ENCODE data around the gene CIROP.

Gene CIROP

DNA sequence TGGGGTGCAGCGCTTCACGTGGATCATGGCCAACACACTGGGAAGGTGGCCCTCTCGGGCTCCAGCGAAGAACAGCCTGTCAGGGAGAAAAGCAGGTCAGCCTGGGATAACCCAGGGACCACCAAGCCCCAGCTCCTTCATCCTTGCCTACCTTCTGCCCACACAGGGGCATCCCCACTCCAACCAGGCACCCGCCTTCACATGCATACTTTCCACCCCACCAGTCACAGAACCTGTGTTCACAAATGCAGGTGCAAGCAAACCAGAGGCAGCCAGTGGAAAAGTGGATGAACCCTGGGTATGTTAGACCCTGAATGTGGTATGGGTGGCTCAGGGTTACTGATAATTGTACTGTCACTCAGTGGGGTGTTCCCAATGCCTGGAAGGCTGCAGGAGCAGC is 26.7 kb upstream of the CIROP start:
- DNase-seq (ENCODE audit: low spot score) = no peak

DNA sequence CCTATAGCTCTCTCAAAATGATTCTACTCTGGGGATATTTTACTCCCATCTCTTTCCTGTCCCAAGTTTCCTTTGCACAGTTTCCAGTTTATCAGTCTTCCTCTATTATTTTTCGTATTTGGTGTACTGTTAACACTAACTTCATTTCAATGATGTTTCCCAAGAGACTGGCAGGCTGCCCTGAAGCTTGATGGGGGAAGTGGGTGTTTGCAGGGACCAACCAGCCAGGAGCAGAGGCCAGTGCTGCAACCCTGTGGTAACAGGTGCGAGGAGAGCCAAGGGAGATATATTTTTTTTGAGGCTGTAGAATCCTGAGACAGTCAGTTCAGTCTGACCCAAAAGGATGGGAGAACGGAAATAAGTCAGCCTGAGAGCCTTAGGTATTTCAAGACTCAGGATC is 26.1 kb upstream of the CIROP start:
- no peak for DNase-seq (ENCODE audit: low spot score)

DNA sequence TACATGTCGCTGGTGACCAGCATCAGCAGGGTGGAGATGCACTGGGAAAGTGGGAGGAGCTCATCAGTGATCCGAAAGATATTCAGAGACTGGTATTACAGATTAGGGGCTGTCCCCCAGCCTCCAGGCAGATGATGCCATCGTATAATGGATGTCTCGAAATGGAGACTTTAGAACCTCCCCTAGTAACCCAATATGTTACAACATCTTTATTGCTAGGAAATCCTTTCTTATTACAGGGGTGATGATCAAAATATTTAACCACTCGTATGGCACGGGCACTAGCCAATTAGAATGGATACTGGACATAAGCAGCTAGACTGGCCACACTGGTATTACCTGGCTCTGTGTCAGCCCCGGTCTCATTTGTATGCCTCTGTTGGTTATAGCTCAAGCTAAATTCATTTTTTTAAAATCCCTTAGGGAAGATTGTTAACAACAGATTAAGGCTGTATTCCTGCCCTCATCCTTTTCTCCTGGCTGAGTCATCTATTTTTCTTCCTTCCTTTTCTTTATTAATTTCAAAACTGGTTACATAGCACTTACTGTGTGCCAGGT is 25.0 kb upstream of the CIROP start:
- DNase-seq (ENCODE audit: low spot score) = no peak

DNA sequence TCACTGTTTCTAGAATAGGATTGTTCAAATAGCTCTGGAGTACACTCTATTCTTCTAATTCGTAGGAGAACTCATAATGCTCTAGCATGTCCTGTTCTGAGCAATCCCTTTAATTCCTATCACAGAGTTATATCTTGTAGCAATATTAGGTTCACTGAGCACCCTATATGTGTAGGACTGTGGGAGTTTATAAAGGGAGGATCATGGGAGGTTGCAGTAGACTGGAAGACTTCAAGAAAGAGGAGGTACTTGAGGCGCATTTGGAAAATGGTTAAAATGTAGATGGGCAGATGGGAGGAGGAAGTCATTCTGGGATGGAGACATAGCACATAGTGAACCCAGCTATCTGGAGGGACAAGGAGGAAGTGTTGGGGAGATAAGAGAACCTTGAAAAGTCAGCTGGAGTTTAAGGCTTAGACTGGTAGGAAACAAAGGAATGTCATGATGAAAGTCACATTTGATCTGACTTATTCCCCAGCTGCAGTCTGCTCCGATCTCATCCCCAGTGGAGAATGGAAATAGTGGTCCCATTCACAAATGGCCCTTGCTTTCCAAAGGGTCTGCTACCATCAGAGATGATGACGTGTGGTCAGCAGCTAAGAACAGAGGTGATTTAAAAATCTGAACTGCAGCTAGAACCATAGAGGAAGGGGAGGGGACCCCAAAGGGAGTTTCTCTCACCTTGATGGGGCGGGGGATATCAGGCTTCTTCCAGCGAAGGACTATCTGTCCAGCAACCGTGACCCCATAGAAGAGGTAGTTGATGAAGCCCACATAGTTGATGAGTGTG is 24.4 kb upstream of the CIROP start:
- DNase-seq (ENCODE audit: low spot score) = no peak

DNA sequence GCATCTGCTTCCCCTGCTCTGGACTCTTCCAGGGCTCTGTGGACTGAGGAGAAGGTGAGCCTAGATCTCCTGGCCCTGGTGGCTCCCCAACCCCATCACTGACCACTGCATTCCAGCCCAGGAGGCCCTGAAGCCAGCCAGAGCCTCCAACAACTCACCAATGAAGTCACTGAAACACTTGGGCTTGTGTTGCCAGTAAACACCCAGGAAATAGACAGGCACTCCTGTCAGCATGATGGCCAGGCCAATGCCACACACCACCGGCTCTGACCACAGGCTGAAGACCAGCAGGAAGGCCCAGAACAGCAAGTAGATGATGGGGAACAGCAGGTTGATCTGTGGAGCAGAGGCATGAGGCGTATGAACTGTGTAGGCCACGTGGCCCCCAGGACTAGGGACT is 23.1 kb upstream of the CIROP start:
- DNase-seq (ENCODE audit: low spot score) = no peak

DNA sequence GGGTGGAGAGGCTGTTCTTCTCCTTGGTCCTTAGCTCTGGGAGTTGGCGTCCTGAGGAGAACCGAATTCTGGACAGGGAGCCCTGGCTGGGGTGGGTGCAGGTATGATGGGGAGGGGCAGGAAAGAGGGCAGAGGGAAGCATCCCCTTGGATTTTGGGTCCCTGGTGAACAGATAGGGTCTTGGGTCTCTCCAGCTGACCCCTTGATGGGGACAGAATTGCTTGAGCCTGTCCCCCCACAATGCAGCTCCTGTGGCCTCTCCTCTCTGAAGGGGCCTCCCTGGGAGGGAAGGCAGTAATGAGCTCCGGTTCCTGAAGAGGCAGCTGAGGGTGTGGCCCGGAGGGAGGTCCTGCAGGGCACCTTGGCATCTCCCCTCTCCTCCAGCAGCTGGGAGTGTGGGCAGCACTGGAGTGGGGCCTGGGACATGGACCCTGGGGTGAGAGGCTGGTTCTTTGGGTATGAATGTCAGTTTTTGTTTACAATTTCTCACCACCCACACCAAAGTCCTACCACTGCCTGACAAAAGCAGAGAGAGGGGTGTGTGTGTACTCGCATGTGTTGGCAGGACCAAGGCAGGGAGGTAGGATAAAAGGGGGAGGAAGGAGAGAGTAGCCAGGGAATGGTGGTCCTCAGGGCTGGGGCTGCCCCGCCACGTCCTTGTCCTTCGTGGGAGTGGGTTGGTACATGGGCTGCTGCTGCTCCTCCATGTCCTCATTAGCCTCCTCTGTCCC is 21.9 kb upstream of the CIROP start:
- no peak for DNase-seq (ENCODE audit: low spot score)

DNA sequence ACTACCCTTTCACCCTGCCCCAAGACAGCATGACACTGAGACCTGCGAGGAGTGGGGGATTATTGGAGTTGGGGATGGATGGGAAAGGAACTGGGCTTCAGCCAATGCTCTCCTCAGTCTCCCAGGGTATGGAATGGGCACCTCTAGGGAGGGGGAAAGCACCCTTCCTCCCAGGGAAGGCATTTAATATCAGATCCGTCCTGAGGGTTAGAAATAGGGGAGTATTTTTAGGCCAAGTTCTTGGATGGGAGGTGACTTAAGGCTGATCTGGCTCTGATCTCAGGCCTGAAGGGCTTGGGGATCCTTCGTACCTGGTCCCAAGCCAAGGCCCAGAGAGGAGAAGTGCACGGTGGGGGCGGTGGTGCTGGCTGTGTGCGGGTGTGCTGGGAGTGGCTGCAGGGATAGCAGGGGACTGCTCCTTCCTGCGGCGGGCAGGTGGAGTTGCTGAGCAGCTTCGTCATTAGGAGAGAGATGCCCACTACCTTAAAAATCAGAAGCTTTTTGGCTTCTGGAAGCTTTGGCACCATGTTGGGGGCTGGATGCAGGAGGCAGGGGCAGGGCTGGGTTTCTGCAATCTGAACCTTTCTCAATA is 21.2 kb upstream of the CIROP start:
- no peak for DNase-seq (ENCODE audit: low spot score)

DNA sequence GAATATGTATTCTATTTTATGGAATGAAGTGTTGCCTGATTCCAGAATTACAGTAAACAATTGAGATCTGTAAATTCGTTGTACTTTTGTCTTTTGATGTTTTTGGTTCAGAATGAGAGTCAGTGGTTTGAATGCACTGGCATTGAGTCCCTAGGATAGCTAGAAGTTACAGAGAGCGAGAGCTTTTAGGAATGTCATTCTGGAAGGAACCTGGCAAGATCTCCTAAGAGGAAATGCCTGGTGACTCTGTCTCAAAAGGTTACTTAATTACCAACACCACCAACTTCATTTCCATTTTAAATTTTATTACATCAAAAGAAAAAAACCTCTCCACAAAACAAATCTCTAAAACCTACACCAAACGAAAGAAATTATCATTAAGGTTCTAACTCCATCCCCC is 20.2 kb upstream of the CIROP start:
- DNase-seq (ENCODE audit: low spot score) = no peak

DNA sequence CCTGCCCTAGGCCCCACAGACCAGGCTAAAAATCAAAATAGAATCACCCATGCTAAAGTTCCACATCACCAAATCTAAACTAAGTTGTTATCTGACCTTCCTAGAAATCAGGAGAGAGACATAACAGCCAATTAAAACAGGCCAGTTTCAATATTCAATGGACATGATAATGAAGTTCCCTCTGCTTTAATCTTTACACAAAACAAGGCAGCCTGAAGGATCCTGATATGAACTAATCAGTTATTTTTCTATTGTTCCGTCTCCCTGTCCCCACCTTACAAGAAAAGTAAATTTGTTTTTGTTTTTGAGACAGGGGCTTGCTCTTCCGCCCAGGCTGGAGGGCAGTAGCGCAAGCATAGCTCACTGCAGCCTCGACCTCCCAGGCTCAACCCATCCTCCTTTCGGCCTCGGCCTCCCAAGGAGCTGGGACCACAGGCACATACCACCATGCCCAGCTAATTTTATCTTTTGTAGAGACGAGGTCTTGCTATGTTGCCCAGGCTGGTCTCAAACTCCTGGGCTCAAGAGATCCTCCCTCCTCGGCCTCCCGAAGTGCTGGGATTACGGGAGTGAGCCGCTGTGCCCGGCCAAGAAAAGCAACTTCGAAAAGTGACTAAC is 19.7 kb upstream of the CIROP start:
- no peak for DNase-seq (ENCODE audit: low spot score)

DNA sequence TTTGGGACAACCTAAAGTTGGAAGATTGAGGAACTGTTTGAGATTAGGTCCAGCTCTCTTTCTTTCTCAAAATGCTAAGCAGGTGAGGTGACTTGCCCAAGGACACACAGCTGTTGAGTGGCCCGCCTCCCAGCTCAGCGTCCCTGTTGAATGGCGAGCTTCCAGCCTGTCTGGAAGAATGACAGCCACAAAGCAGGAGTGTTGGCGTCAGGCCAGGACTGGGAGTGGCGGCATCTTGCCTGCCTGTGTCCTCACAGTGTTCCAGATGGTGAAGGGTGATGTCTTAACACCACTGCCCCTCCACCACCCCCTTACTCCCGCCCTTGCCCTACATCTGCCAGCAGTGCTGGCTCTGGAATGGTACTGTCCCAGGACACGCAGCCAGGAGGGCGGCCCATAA is 18.6 kb upstream of the CIROP start:
- DNase-seq (ENCODE audit: low spot score) = no peak

DNA sequence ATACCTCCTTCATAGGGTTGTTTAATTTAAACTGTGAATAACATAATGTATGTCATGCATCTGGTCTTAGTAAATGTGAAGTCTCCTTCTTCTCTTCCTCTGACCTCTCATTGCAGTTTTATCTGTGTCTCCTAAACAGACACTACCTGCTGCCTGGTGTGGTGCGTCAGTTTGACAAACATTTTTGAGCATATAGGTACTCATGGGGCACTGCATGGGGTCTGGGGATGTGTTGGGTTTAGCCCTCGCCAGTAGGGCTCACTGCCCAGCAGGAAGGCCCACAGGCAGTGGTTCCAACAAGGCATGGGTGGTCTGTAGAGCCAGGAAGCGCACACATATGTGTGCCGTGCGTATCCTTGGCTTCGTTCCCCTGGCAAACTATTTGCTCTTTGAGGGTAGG is 17.3 kb upstream of the CIROP start:
- no peak for DNase-seq (ENCODE audit: low spot score)

DNA sequence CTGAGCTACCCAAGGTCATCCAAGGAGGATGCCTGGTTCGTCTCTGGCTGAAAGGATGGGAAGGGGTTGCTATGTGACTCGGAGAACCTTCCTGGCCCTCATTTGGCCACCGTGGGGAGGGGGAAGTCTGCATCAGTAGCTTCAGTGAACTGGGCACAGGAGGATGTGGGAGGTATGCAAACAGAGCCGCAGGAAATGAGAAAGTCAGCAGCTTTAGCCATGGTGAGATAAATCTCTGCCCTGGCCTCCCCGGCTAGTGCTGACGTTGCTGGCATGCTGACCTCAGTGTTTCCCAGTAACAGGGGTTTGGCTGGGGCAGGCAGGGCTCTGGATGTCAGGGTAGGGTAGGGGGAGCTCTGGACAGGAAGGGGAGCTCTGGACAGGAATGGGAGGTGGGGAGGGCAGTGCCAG is 16.6 kb upstream of the CIROP start:
- no peak for DNase-seq (ENCODE audit: low spot score)

DNA sequence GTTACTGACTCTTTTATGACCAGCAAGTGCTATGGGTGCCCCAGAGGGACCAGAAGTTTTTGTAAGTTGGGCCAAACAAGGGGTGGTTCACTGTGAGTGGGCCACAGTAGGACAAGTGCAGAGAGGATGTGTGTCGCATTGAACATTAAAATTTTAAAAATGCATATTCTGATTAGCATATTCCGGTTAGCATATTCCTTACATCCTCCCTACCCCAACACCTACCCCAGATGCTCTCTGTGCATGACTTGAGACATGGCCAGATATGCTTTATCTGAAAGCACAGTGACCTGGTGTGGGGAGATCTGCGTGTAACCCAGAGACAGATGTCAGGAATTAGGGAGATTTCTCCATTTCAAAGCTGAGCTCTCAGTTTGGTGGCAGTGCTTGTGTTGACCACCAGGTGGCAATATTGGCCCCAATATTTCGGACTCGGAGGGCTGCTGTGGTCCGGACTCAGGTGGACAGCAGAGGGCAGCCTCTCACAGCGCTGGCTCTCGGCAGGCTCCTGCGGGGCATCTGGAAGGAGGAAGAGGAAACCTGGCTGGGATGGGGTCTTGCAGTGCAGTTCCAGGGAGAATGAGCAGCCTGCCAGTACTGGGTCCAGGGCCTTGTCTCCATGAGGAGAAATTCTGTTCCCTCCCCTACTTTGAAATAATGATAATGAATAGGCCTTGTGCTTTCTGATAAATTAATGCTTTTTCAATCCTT is 15.9 kb upstream of the CIROP start:
- peak; percentile 89 for DNase-seq (ENCODE audit: low spot score)

DNA sequence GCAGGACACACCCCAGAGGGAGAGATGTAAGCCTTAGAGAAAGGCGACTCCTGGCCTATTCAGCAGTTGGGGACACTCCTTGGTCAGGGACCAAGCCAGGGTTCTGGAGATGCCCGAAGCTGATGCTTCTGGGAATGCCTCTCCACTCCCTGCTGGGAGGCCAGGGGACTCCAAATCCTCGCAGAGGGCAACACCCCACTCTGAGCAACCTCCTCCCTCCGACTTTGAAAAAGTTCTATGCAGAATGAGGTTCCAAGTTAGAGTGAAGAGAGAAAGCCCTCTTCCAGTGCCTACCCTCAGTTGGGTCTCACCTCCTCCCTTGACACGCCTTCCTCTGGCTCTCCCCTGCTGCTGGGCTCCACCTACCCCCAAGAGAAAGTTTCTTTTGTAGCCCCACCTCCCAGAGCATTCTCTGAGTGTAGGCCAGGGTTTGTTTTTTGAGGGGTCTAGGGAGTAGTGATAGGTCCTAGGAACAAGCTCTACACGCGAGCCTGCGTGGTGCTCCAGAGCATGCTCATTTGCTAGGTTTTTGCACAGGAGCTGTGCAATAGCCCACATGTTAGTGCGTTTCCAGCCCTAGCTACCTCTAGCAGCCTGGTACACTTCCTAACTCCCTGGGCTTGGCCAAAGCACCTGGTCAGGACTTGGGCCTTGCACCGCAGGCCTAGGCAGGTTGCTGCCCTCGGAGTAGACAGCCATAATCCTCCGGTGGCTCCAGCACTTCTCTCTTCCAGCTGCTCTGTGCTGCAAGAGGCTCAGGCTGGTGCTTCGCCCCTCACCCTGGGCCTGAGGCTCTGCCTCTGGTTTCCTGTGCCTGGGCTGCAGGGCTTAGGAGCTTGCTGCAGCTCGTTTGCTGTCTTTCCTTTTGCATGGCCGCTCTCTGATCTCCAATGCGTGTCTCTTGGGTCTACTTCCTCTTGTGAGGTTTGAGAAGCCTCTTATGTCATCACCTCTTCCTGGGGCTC is 14.9 kb upstream of the CIROP start:
- DNase-seq (ENCODE audit: low spot score) = no peak

DNA sequence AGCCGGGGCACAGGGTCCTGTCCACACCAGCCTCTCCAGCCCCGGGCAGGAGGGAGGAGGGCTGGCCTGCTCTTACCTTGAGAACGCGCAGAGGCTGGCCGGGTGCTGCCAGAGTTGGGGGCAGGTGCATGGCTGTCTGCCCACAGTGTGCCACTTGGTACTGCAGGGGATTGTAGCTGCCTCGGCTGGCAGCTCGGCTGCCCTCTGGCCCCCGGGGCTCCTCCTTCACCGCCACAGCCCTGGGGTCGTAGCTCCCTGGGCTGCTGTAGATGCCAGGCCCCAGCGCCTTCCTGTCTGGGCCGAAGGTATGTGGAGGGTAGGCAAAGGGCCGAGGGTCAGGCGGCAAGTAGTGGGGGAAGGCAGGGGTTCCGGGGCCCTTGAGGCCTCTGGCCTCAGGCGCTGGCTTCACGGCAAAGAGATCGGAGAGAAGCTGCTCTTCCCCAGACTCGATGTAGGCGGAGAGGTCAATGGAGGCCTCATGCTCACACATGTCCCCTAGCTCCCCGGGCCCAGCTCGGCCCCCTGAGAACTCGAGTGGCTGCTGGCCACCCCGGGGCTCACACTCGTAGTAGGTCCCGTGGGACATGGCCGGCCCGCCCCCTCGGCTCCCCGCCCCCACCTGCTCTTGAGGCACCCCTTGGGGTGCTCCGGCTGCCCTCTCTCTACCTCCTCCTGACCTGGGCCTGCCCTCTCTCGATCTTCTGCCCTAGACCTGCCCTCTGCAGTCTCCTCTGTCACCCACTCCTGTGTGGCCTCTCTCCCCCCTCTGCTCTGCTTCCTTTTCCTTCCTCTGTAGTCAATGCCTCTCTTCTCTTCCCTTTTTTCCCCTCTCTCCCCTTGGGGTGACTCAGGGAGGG is 13.9 kb upstream of the CIROP start, which contains the start of gene CEBPE:
Gene CEBPE, minus strand, starts transcription at position 750 of the 857 bp plus-strand sequence. Its CDS starts 164 bp downstream, at position 586.
- DNase-seq (ENCODE audit: low spot score) = no peak

DNA sequence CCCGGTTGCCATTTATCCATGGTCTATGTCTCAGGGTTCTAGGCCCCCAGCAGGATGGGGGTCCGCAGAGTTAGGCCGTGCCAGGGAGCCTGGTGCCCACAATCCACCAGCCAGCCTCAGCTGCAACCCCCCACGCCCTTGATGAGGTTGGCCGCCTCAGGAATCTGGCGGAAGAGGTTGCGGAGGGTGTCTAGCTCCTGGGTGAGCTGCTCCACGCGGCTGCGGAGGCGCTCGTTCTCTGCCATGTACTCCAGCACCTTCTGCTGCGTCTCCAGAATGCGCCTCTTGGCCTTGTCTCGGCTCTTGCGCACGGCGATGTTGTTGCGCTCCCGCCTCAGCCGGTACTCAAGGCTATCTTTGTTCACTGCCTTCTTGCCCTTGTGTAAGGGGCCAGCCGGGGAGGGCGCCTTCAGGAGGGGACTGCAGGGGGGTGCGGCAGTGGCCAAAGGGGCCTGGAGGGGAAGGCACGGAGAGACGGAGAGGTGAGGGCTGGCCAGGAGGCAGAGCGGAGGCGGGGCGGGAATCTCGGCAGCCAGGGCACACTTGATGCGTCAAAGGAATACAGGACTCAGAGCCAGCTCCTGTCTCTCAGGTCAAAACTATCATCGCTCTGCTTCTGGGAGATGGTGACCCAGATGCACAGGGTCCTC is 12.7 kb upstream of the CIROP start:
- no peak for DNase-seq (ENCODE audit: low spot score)

DNA sequence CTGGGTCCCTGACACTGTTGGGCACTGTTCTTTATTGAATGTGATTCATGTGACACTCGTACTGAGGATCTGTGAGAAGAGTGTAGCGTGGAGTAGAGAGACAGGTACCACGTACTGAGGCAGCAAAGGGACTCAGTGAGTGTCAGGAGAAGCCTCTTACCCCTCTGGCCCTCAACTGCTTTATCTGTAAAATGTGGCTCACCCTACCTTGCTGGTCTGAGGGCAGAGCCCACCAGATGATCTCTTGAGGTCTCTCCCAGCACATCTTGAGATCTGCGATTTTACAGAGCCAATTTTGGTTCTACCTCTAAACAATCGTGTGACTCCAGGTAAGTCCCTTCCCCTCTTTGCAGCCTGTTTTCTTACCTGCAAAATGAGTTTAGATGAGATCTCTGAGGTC is 11.1 kb upstream of the CIROP start:
- no peak for DNase-seq (ENCODE audit: low spot score)

DNA sequence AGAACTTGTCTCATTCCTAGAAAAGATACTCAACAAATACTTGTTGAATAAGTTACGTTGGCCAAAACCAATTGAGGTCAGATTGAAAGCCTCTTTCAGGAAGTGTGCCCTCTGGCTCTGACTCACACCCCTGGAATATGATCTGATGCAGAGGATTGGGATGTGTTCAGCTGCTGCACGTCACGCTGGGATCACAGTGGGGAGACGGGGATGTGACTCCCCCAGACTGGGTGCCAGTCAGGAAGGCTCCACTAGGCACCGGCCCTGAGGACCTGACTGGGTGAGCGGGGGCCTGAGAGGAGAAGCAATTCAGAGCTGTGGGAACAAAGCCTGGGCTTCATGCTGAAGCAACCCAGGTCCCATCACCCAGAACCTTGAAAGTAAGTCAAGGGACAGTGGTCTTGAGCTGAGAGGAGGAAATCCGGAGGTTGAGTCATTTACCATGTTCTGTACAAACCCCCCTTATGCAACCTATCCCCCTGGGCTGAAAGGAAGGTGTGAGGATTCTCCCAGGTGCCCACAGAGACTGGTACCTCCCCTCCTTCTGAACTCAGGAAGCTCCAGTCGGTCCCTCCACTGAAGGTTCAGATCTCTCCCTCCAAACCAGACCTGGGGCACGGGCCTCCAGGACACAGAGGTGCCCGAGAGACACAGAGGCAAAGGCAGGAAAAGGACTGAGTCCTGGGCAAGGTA is 10.4 kb upstream of the CIROP start:
- no peak for DNase-seq (ENCODE audit: low spot score)

DNA sequence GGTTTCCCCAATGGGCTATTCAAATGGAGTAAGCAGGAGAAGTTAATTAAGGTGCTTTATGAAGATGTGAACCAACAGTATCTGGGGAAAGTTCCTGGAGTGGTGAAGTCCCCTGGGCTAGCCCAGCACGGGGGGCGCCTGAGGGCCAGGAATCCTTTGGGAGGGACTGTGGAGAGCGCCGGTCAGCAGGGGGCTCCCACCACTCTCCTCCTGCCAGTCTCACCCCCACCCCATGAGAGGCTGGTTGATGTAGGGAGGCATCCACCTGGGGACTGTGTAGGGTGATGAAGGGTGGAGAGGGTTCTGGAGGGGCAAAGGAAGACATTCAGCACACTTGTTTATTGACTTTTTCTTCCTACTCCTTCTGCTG is 9.9 kb upstream of the CIROP start:
- DNase-seq (ENCODE audit: low spot score) = no peak
